GM20000 (cell line): ENCODE data around the gene MXI1.

Source experiments
- DNase-seq: peaks from one replicate; pipeline ENCODE4 v3.0.0; 2012; ENCODE audit warnings: low spot score
- CTCF ChIP-seq: IDR thresholded peaks from 2 replicates; pipeline ENCODE4 v1.5.1; 2012; ENCODE audit warnings: mild to moderate bottlenecking, control low read depth; ENCODE audit errors: extremely low read depth, missing control alignments

Gene MXI1

GRCh38 chr10:110207805-110208613 is 604 bp downstream of the MXI1 start:
- peak; percentile 73 for DNase-seq
- TF ChIP-seq CTCF: no peak

GRCh38 chr10:110208614-110209453 is 1.4 kb downstream of the MXI1 start:
- DNase-seq: peak; percentile 71
- TF ChIP-seq CTCF: no peak

- peak; percentile 72 for DNase-seq
- no peak for TF ChIP-seq CTCF
Measured at GRCh38 chr10:110209454-110209925, 2.1 kb downstream of the MXI1 start.

GRCh38 chr10:110209926-110210673 is 2.7 kb downstream of the MXI1 start:
- no peak for TF ChIP-seq CTCF
- peak; percentile 43 for DNase-seq

GRCh38 chr10:110210674-110211464 is 3.5 kb downstream of the MXI1 start:
- TF ChIP-seq CTCF: no peak
- DNase-seq: peak; percentile 97

GRCh38 chr10:110211465-110211843 is 4.0 kb downstream of the MXI1 start:
- DNase-seq: no peak

More at GRCh38 chr10:110211465-110211843, 4.0 kb downstream of the MXI1 start:
- TF ChIP-seq CTCF: no peak
